Measurements from ENCODE around the gene FREM2. TPM values are rescaled to one million over a fixed set of nuclear protein-coding genes. Genes with fewer than 3 reads are reported as not detected.

The FREM2 gene
- polyA plus RNA-seq, 1 of the 3 experiments (the other 2 are of a cell fraction) = not detected

GRCh38 chr13:38766799-38767198 is 79.9 kb downstream of the FREM2 start:
- no peaks in the 10 kb centered on the region for H3K9me3 ChIP-seq
- CTCF ChIA-PET = interaction anchor here (1.2 kb wide), 1 partner anchor 12 kb away, joined by 3 read pairs; no protein-coding TSS in a partner anchor

More at GRCh38 chr13:38766799-38767198, 79.9 kb downstream of the FREM2 start:
- TF ChIP-seq RAD21 (IDR thresholded peaks at IDR 0.05; ENCODE audit: low read length) (no peak), SMC3 (IDR thresholded peaks at IDR 0.05; ENCODE audit: low read depth, low read length) (no peak), EZH2phosphoT487 (IDR thresholded peaks at IDR 0.05; ENCODE audit: borderline replicate concordance, low read depth) (no peak), TAF1 (IDR thresholded peaks at IDR 0.05; ENCODE audit: borderline replicate concordance, low read depth, low read length) (no peak), TCF12 (IDR thresholded peaks at IDR 0.05) (no peak), JUND (IDR thresholded peaks at IDR 0.05) (no peak), TEAD4 (IDR thresholded peaks at IDR 0.05; ENCODE audit: borderline replicate concordance, insufficient read depth) (no peak), ELF1 (IDR thresholded peaks at IDR 0.05) (no peak), RFX5 (IDR thresholded peaks at IDR 0.05; ENCODE audit: low read length) (no peak), GATA2 (CRISPR knock-in tag; IDR thresholded peaks at IDR 0.05) (no peak)
- TF ChIP-seq, protein P1, sequence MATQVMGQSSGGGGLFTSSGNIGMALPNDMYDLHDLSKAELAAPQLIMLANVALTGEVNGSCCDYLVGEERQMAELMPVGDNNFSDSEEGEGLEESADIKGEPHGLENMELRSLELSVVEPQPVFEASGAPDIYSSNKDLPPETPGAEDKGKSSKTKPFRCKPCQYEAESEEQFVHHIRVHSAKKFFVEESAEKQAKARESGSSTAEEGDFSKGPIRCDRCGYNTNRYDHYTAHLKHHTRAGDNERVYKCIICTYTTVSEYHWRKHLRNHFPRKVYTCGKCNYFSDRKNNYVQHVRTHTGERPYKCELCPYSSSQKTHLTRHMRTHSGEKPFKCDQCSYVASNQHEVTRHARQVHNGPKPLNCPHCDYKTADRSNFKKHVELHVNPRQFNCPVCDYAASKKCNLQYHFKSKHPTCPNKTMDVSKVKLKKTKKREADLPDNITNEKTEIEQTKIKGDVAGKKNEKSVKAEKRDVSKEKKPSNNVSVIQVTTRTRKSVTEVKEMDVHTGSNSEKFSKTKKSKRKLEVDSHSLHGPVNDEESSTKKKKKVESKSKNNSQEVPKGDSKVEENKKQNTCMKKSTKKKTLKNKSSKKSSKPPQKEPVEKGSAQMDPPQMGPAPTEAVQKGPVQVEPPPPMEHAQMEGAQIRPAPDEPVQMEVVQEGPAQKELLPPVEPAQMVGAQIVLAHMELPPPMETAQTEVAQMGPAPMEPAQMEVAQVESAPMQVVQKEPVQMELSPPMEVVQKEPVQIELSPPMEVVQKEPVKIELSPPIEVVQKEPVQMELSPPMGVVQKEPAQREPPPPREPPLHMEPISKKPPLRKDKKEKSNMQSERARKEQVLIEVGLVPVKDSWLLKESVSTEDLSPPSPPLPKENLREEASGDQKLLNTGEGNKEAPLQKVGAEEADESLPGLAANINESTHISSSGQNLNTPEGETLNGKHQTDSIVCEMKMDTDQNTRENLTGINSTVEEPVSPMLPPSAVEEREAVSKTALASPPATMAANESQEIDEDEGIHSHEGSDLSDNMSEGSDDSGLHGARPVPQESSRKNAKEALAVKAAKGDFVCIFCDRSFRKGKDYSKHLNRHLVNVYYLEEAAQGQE (IDR thresholded peaks at IDR 0.05; ENCODE audit: low read depth, low read length) = no peak
- TF ChIP-seq, protein P2, sequence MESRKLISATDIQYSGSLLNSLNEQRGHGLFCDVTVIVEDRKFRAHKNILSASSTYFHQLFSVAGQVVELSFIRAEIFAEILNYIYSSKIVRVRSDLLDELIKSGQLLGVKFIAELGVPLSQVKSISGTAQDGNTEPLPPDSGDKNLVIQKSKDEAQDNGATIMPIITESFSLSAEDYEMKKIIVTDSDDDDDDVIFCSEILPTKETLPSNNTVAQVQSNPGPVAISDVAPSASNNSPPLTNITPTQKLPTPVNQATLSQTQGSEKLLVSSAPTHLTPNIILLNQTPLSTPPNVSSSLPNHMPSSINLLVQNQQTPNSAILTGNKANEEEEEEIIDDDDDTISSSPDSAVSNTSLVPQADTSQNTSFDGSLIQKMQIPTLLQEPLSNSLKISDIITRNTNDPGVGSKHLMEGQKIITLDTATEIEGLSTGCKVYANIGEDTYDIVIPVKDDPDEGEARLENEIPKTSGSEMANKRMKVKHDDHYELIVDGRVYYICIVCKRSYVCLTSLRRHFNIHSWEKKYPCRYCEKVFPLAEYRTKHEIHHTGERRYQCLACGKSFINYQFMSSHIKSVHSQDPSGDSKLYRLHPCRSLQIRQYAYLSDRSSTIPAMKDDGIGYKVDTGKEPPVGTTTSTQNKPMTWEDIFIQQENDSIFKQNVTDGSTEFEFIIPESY (IDR thresholded peaks at IDR 0.05; ENCODE audit: borderline replicate concordance, low read depth) = no peak
- TF ChIP-seq, protein P3, sequence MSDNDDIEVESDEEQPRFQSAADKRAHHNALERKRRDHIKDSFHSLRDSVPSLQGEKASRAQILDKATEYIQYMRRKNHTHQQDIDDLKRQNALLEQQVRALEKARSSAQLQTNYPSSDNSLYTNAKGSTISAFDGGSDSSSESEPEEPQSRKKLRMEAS (IDR thresholded peaks at IDR 0.05; ENCODE audit: low read depth) = no peak
- Histone ChIP-seq H3K36me3 (replicated peaks in 1 of 2; ENCODE audit: control insufficient read depth in 1 of 2, insufficient read depth in 2 of 2, low read length in 1 of 2) (no peaks in the 10 kb centered on the region), H3K27ac (ENCODE audit: low read depth in 2 of 2, low read length in 1 of 2) (no peak overlapping the region), H3K9ac (no peak overlapping the region), H3K27me3 (ENCODE audit: insufficient read depth) (no peaks in the 10 kb centered on the region; the same call in 1 of the 2 replicates), H3K9me2 (no peaks in the 10 kb centered on the region), H2AFZ (ENCODE audit: low read depth) (no peak overlapping the region; the same call in 1 of the 2 replicates), H3K4me1 (ENCODE audit: control insufficient read depth in 1 of 2, insufficient read depth in 2 of 2, low read depth in 1 of 2, low read length in 1 of 2) (no peaks in the 10 kb centered on the region; a peak in 1 of 4 replicates), H3K4me3 (ENCODE audit: low read depth in 2 of 2, low read length in 1 of 2) (no peak overlapping the region), H4K20me1 (ENCODE audit: insufficient read depth) (no peaks in the 10 kb centered on the region), H3K79me2 (ENCODE audit: insufficient read depth) (no peaks in the 10 kb centered on the region), H3K4me2 (no peak overlapping the region), H3F3A (replicated peaks; ENCODE audit: insufficient read depth) (no peaks in the 10 kb centered on the region)
- POLR2A ChIA-PET = no interaction called here
- 21% methylated on average over 2 of the region's 2 CpGs for WGBS (ENCODE audit: low lambda C conversion rate)
- DNase-seq = no peak
